ENCODE results near the gene ZNF516. TPM values are rescaled to one million over a fixed set of nuclear protein-coding genes. Genes with fewer than 3 reads are reported as not detected.

ZNF516 gene
- total RNA-seq, 1 experiment from 2014 or later: 22.6 TPM

DNA sequence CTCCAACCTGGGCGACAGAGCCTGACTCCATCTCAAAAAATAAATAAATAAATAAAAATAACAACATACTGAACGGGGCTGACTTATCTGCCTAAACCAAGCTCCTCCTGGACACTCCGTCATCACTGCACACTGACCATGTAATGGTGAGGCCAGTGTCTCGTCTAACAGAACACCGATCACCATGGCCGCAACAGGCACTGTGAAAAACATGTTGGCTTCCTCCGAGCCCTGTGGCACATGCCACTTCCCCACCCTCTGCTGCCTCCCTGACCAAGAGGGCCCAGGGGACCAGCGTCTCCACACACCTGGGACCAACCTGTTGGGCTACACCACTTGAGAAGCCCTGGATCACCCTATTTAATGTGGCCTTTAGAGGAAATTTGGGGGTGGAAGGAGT is 33.9 kb downstream of the ZNF516 start:
- no peak overlapping the region for H3K4me3 Mint-ChIP-seq
- Histone ChIP-seq H2AK5ac (ENCODE audit: insufficient read length, low read length) (no peak overlapping the region), H3K27ac (ENCODE audit: insufficient read length, low read depth, low read length) (no peak overlapping the region), H3K18ac (ENCODE audit: insufficient read length, low read depth, low read length) (no peak overlapping the region), H3K4me2 (ENCODE audit: insufficient read depth, insufficient read length, low read length) (no peak overlapping the region), H3K4ac (ENCODE audit: low read depth, low read length) (no peak overlapping the region), H2AFZ (ENCODE audit: low read length) (no peak overlapping the region), H3K9ac (ENCODE audit: extremely low read depth, insufficient read length, low read length) (no peak overlapping the region), H3K79me2 (ENCODE audit: insufficient read depth, low read length) (no peaks in the 10 kb centered on the region), H3K23ac (ENCODE audit: insufficient read length, low read depth, low read length) (no peak overlapping the region), H2BK5ac (ENCODE audit: insufficient read length, low read length) (no peak overlapping the region), H3K27me3 (ENCODE audit: insufficient read depth, low read length) (no peaks in the 10 kb centered on the region), H3K23me2 (ENCODE audit: insufficient read length, low read depth, low read length, poor library complexity, severe bottlenecking) (no peaks in the 10 kb centered on the region), H3T11ph (ENCODE audit: low read length) (no peak overlapping the region), H2BK12ac (ENCODE audit: insufficient read length, low read depth, low read length) (no peak overlapping the region), H2BK20ac (ENCODE audit: low read depth, low read length, poor library complexity, severe bottlenecking) (no peak overlapping the region), H4K20me1 (ENCODE audit: control insufficient read depth, insufficient read depth, insufficient read length) (no peaks in the 10 kb centered on the region), H3K4me1 (ENCODE audit: insufficient read depth, low read length) (no peaks in the 10 kb centered on the region), H3K79me1 (ENCODE audit: insufficient read depth, low read depth, low read length, poor library complexity, severe bottlenecking) (peaks cover 2% of the 10 kb centered on the region), H4K5ac (ENCODE audit: insufficient read length, low read depth, low read length) (no peak overlapping the region), H3K9me3 (ENCODE audit: control insufficient read depth, low read depth, low read length) (no peaks in the 10 kb centered on the region), H4K91ac (ENCODE audit: insufficient read length, low read depth, low read length) (no peak overlapping the region), H4K8ac (replicated peaks; ENCODE audit: insufficient read length, low read depth, low read length) (no peak overlapping the region), H3K56ac (ENCODE audit: insufficient read length, low read depth, low read length) (no peak overlapping the region), H2BK120ac (ENCODE audit: low read depth, low read length, poor library complexity, severe bottlenecking) (no peak overlapping the region), H2BK15ac (ENCODE audit: low read depth, low read length) (no peak overlapping the region), H3K14ac (ENCODE audit: insufficient read depth, low read length) (no peak overlapping the region)
- peaks cover 2 to 19% (median 3%) of the 10 kb centered on the region in 3 experiments; a peak in 4 of 7 replicates for H3K36me3 Mint-ChIP-seq (ENCODE audit: insufficient read depth in 1 of 3, low read depth in 3 of 3)
- no peak overlapping the region for H3K27ac Mint-ChIP-seq
- TF ChIP-seq, protein P1, sequence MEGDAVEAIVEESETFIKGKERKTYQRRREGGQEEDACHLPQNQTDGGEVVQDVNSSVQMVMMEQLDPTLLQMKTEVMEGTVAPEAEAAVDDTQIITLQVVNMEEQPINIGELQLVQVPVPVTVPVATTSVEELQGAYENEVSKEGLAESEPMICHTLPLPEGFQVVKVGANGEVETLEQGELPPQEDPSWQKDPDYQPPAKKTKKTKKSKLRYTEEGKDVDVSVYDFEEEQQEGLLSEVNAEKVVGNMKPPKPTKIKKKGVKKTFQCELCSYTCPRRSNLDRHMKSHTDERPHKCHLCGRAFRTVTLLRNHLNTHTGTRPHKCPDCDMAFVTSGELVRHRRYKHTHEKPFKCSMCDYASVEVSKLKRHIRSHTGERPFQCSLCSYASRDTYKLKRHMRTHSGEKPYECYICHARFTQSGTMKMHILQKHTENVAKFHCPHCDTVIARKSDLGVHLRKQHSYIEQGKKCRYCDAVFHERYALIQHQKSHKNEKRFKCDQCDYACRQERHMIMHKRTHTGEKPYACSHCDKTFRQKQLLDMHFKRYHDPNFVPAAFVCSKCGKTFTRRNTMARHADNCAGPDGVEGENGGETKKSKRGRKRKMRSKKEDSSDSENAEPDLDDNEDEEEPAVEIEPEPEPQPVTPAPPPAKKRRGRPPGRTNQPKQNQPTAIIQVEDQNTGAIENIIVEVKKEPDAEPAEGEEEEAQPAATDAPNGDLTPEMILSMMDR (conservative IDR thresholded peaks at IDR 0.05): no peak
- no CpG with 5 or more reads among the region's 8 CpGs for WGBS (ENCODE audit: extremely low coverage, insufficient read length, low lambda C conversion rate)
- DNase-seq: no peak
- no peaks in the 10 kb centered on the region for H3K9me3 Mint-ChIP-seq
- H3K4me1 Mint-ChIP-seq: peaks cover 3 to 11% of the 10 kb centered on the region in 2 experiments
- no peaks in the 10 kb centered on the region for H3K27me3 Mint-ChIP-seq (ENCODE audit: low read depth)

Data from H9 (cell line).